DMS 273 (cell line): ENCODE results near the gene RHBDL3.
A peak's percentile ranks its signal among the peaks of the same experiment; 100 is the strongest.
"Not testable (repeated sequence)": the region's sequence is repeated elsewhere in the genome, so short reads cannot be mapped to it uniquely, and the experiment has no call there.

Experiments
- DNase-seq: peaks from one replicate; lab custom pipeline; 2025; ENCODE audit not compliant: unreplicated experiment; lab: John Stamatoyannopoulos, UW

Gene RHBDL3

GRCh38 chr17:32323046-32323445 is 57.4 kb downstream of the RHBDL3 start:
- no peak for DNase-seq

- peak; percentile 50 for DNase-seq
Observed at GRCh38 chr17:32323811-32324491, 58.3 kb downstream of the RHBDL3 start.

- no peak for DNase-seq
Observed at GRCh38 chr17:32327911-32328310, 62.3 kb downstream of the RHBDL3 start.

- no peak for DNase-seq
Observed at GRCh38 chr17:32330147-32330546, 64.5 kb downstream of the RHBDL3 start.

GRCh38 chr17:32331243-32332040 is 65.8 kb downstream of the RHBDL3 start:
- DNase-seq = no peak

- no peak for DNase-seq
Observed at GRCh38 chr17:32333187-32333586, 67.6 kb downstream of the RHBDL3 start.

GRCh38 chr17:32335046-32335445 is 69.4 kb downstream of the RHBDL3 start:
- DNase-seq = no peak

- no peak for DNase-seq
Observed at GRCh38 chr17:32335687-32336086, 70.1 kb downstream of the RHBDL3 start.

- peak; percentile 41 for DNase-seq
Observed at GRCh38 chr17:32341141-32341856, 75.7 kb downstream of the RHBDL3 start.

GRCh38 chr17:32341857-32342602 is 76.4 kb downstream of the RHBDL3 start, which contains the start of gene C17orf75:
Gene C17orf75, minus strand, starts transcription at chr17:32342173. Its CDS starts 34 bp downstream, at chr17:32342139.
- DNase-seq = peak; percentile 92

GRCh38 chr17:32342603-32343325 is 77.1 kb downstream of the RHBDL3 start:
- DNase-seq = no peak

- DNase-seq = no peak
Observed at GRCh38 chr17:32345951-32346600, 80.4 kb downstream of the RHBDL3 start.

GRCh38 chr17:32348483-32348800 is 82.8 kb downstream of the RHBDL3 start:
- no peak for DNase-seq

GRCh38 chr17:32349503-32349853 is 83.8 kb downstream of the RHBDL3 start:
- peak; percentile 56 for DNase-seq

- peak; percentile 99 for DNase-seq
Observed at GRCh38 chr17:32349854-32350665, 84.4 kb downstream of the RHBDL3 start, which contains the start of gene ZNF207. Gene ZNF207, plus strand, starts transcription at chr17:32350157. Its CDS starts 129 bp downstream, at chr17:32350286.

- DNase-seq = peak; percentile 70
Observed at GRCh38 chr17:32350666-32351418, 85.2 kb downstream of the RHBDL3 start.

GRCh38 chr17:32352734-32353133 is 87.1 kb downstream of the RHBDL3 start:
- not testable (repeated sequence) for DNase-seq

- DNase-seq = peak; percentile 34
Observed at GRCh38 chr17:32355649-32356377, 90.2 kb downstream of the RHBDL3 start.
